Urothelium cell line (cell line): Measurements from ENCODE around the gene GARIN1A.
"Not testable (repeated sequence)": the region's sequence is repeated elsewhere in the genome, so short reads cannot be mapped to it uniquely, and the experiment has no call there.

Experiments used
- DNase-seq: peaks from one replicate; pipeline ENCODE4 v3.0.0; 2011; ENCODE audit warnings: low spot score, mixed read lengths
- FAIRE-seq: peaks from 2 replicates; lab custom pipeline; 2011; peaks lifted over from hg19 to GRCh38; lab: Jason Lieb, UNC

GARIN1A gene

GRCh38 chr7:128671992-128672391 is at the start of gene GARIN1A:
Gene GARIN1A (plus strand): TSS chr7:128672292. CDS start chr7:128672398, 106 bp downstream.
- DNase-seq (no peak), FAIRE-seq (no peak)

GRCh38 chr7:128627124-128627523 is 45.0 kb upstream of the GARIN1A start:
- not testable (repeated sequence) for DNase-seq, FAIRE-seq

GRCh38 chr7:128633915-128634314 is 38.2 kb upstream of the GARIN1A start:
- not testable (repeated sequence) for DNase-seq, FAIRE-seq

- FAIRE-seq, result not testable (repeated sequence)
These were observed 26.9 kb upstream of the GARIN1A start for GRCh38 chr7:128645206-128645605.

GRCh38 chr7:128645844-128646243 is 26.2 kb upstream of the GARIN1A start:
- not testable (repeated sequence) for FAIRE-seq, DNase-seq

More at GRCh38 chr7:128645206-128645605, 26.9 kb upstream of the GARIN1A start:
- not testable (repeated sequence) for DNase-seq

GRCh38 chr7:128646877-128647276 is 25.2 kb upstream of the GARIN1A start:
- FAIRE-seq, result not testable (repeated sequence)

GRCh38 chr7:128651096-128651495 is 21.0 kb upstream of the GARIN1A start:
- DNase-seq, FAIRE-seq: not testable (repeated sequence)

More at GRCh38 chr7:128646877-128647276, 25.2 kb upstream of the GARIN1A start:
- not testable (repeated sequence) for DNase-seq

- not testable (repeated sequence) for FAIRE-seq, DNase-seq
These were observed 19.5 kb upstream of the GARIN1A start for GRCh38 chr7:128652606-128653005.

- FAIRE-seq, DNase-seq: not testable (repeated sequence)
These were observed 18.9 kb upstream of the GARIN1A start for GRCh38 chr7:128653197-128653596.

GRCh38 chr7:128654080-128654479 is 18.0 kb upstream of the GARIN1A start:
- not testable (repeated sequence) for DNase-seq, FAIRE-seq

GRCh38 chr7:128654501-128654900 is 17.6 kb upstream of the GARIN1A start:
- FAIRE-seq, DNase-seq: not testable (repeated sequence)

GRCh38 chr7:128658428-128658827 is 13.7 kb upstream of the GARIN1A start:
- DNase-seq, FAIRE-seq: not testable (repeated sequence)

- no peak for FAIRE-seq
These were observed 11.5 kb upstream of the GARIN1A start for GRCh38 chr7:128660596-128660995.

GRCh38 chr7:128661446-128661845 is 10.6 kb upstream of the GARIN1A start:
- no peak for DNase-seq
- FAIRE-seq, result no peak

More at GRCh38 chr7:128660596-128660995, 11.5 kb upstream of the GARIN1A start:
- no peak for DNase-seq

- DNase-seq, result no peak
- FAIRE-seq, result no peak
These were observed 10.0 kb upstream of the GARIN1A start for GRCh38 chr7:128662091-128662490.

GRCh38 chr7:128663223-128663622 is 8.9 kb upstream of the GARIN1A start:
- not testable (repeated sequence) for FAIRE-seq, DNase-seq

- no peak for FAIRE-seq
- no peak for DNase-seq
These were observed 7.0 kb upstream of the GARIN1A start for GRCh38 chr7:128665057-128665456.

- DNase-seq, result no peak
These were observed 5.9 kb upstream of the GARIN1A start for GRCh38 chr7:128666200-128666599.

GRCh38 chr7:128672927-128673517 is 930 bp downstream of the GARIN1A start:
- no peak for FAIRE-seq
- DNase-seq, result no peak

More at GRCh38 chr7:128666200-128666599, 5.9 kb upstream of the GARIN1A start:
- FAIRE-seq, result no peak

GRCh38 chr7:128673571-128673970 is 1.5 kb downstream of the GARIN1A start:
- no peak for DNase-seq
- no peak for FAIRE-seq

GRCh38 chr7:128676665-128677064 is 4.6 kb downstream of the GARIN1A start:
- DNase-seq (no peak), FAIRE-seq (no peak)

GRCh38 chr7:128679920-128680319 is 7.8 kb downstream of the GARIN1A start:
- FAIRE-seq, result no peak
- DNase-seq, result no peak
